ENCODE results near the gene TRNP1. TPM values are rescaled to one million over a fixed set of nuclear protein-coding genes. Genes with fewer than 3 reads are reported as not detected.

The TRNP1 gene
- total RNA-seq, 6 experiments from 2014 or later: 2.0 to 24.8 (median 6.7) TPM

DNA sequence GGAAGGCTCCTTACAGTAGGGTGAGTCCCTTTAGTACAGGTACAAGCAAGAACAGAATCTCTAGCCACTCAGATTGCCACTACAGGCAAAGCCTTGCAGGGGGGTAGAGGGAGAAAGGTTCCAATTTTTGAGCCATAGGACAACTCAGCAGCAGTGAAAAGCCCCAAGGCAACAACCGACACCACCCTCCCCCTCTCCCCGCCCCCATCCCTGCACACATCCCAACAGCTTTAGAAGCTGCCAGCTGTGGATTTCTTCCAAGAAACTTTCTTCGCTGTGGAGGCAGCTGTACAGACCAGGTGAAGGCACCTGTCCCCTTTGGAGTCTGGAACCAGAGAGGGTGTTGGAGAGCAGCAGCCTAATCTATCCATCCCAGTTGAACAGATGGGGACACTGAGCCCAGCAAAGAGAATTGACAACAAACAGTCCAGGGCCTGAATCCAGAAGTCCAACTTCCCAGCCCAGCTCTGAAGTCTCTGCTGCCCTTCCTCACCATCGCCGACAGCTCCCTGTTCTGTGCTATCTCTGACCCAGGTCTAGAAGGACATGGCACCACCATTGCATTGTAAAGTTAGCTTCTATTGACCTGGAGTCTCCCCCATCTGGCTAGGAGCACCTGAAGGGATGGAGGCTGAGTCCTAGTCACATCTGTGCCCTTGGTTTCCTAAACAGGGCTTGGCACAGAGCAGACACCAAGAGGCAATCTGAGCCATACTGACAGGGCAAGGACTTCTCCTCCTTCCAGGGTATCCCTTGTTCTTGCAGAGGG, 16.9 kb downstream of the TRNP1 start:
- TF ChIP-seq POLR2A (IDR thresholded peaks at IDR 0.05) (no peak), CTCF (IDR thresholded peaks at IDR 0.05) (no peak)
- Histone ChIP-seq H3K9me3 (no peaks in the 10 kb centered on the region), H3K4me1 (no peaks in the 10 kb centered on the region), H3K27me3 (no peaks in the 10 kb centered on the region), H3K36me3 (no peaks in the 10 kb centered on the region), H3K27ac (no peak overlapping the region), H3K4me3 (no peak overlapping the region)
- DNase-seq (no peak), ATAC-seq (no peak)
- WGBS (ENCODE audit: insufficient coverage, low coverage, low lambda C conversion rate, missing lambda C conversion rate): 78% methylated on average over 3 of the region's 5 CpGs
- intact Hi-C loops (cut with DNase I): no loop called here

GRCh38 chr1:27011058-27011764, 17.7 kb downstream of the TRNP1 start:
- TF ChIP-seq POLR2A (IDR thresholded peaks at IDR 0.05) (no peak), CTCF (IDR thresholded peaks at IDR 0.05) (no peak)
- intact Hi-C loops (cut with DNase I): no loop called here
- DNase-seq: no peak
- Histone ChIP-seq H3K4me3 (no peak overlapping the region), H3K27me3 (no peaks in the 10 kb centered on the region), H3K36me3 (no peaks in the 10 kb centered on the region), H3K4me1 (no peaks in the 10 kb centered on the region), H3K27ac (no peak overlapping the region), H3K9me3 (no peaks in the 10 kb centered on the region)
- ATAC-seq: no peak
- WGBS (ENCODE audit: insufficient coverage, low coverage, low lambda C conversion rate, missing lambda C conversion rate): 68% methylated on average over 6 of the region's 15 CpGs

GRCh38 chr1:27011976-27012563, 18.6 kb downstream of the TRNP1 start:
- H3K36me3 ChIP-seq: no peaks in the 10 kb centered on the region
- peak overlapping the region in 1 of 3 donors; percentile 30 for H3K4me3 ChIP-seq
- H3K9me3 ChIP-seq: no peaks in the 10 kb centered on the region
- no peak for ATAC-seq
- no peaks in the 10 kb centered on the region for H3K4me1 ChIP-seq
- 33% methylated on average over 5 of the region's 24 CpGs for WGBS (ENCODE audit: insufficient coverage, low coverage, low lambda C conversion rate, missing lambda C conversion rate)
- no peak for DNase-seq
- no peak for TF ChIP-seq POLR2A (IDR thresholded peaks at IDR 0.05)
- TF ChIP-seq CTCF (IDR thresholded peaks at IDR 0.05): no peak
- intact Hi-C loops (cut with DNase I): no loop called here
- no peaks in the 10 kb centered on the region for H3K27me3 ChIP-seq
- H3K27ac ChIP-seq: no peak overlapping the region

- H3K4me1 ChIP-seq: no peaks in the 10 kb centered on the region
- no peaks in the 10 kb centered on the region for H3K36me3 ChIP-seq
- no peaks in the 10 kb centered on the region for H3K27me3 ChIP-seq
- DNase-seq (no peak), ATAC-seq (no peak)
- TF ChIP-seq POLR2A (IDR thresholded peaks at IDR 0.05): no peak
- no peak for TF ChIP-seq CTCF (IDR thresholded peaks at IDR 0.05)
- WGBS (ENCODE audit: insufficient coverage, low coverage, low lambda C conversion rate, missing lambda C conversion rate): 0% methylated on average over 1 of the region's 3 CpGs
- H3K9me3 ChIP-seq: no peaks in the 10 kb centered on the region
- H3K4me3 ChIP-seq: no peak overlapping the region
- intact Hi-C loops (cut with DNase I): no loop called here
- no peak overlapping the region for H3K27ac ChIP-seq
Measured at GRCh38 chr1:27015260-27015659, 21.8 kb downstream of the TRNP1 start.

All from right lobe of liver (tissue), 6 donors.